IPS-NIHi11 (cell line): ENCODE results near the gene CMSS1.
A peak's percentile ranks its signal among the peaks of the same experiment; 100 is the strongest.

Experiments
- DNase-seq: peaks from one replicate; pipeline ENCODE4 v3.0.0; 2012; ENCODE audit warnings: mixed read lengths, low spot score

CMSS1 gene

DNA sequence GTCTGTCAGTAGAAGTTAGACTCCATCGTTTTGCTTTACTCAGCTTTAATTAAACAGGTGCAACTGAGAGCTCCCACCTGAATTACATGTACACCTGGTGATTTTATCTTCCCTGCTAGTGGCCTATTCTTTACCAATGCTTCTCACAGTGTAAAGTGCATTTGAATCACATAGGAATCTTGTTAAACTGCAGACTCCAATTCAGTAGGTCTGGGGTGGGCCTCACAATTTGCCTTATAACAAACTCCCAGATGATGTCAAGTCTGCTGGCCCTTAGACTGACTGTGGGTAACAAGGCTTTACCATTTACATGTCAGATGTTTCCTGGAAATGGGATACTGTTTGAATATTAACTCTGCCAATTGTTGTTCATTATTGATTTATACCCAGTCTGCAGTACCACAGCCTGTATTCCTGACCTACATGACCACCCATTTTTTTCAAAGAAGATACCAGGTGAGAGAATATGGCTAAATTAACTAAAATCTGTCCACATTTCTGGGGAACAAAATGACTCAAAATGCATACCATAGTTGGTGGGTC lies 37.2 kb downstream of the CMSS1 start:
- no peak for DNase-seq

DNA sequence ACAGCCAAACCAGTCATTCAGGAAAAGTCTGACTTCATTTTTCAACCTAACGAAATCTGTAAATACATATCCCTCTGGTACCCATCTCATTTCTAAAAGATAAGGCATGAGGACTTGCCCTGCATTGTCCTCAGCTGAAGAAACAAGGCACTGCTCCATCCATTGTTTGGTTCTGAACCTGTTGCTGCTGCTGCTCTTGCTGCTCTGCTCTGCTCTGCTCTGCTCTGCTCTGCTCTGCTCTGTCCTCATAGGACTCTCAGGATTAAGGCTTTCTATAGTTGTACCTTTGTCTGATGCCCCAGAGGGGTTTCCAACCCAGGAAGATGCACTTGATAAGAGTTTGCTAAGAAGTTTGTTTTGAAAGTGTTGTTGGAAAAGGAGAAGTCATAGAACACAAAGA lies 38.2 kb downstream of the CMSS1 start:
- DNase-seq = no peak

DNA sequence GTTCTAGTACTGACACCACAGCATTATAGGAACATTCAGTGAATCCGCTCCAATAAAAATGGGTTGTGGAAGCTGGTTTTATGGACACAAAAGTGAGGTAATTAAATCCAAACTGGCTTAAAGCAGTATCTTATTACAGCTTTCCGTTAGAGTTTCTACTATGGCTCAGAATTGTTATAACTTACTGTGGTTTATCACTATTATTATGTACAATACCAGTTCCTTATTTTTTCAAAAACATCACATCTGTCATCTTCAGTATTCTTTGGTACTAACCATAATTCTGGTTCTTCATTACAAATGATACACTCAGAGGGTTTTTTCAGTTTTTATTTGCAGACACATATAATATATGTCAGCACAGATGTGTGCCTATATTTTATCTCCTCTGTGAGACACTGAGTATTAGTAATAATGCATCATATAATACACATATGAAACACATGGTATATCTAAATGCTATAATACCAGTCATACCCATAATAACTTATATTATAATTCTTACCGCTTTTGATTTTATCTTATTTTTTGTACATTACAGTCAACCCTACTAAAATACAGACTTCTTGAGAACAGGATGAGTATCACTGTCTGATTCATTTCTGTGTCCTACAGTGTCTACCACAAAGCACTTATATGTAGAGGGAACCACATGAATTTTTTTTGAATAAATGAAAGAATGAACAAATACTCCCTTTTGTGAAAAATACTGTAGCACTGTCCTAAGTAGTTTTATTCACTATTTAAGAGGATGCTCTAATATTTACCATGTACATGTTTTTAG lies 39.0 kb downstream of the CMSS1 start:
- DNase-seq = no peak

DNA sequence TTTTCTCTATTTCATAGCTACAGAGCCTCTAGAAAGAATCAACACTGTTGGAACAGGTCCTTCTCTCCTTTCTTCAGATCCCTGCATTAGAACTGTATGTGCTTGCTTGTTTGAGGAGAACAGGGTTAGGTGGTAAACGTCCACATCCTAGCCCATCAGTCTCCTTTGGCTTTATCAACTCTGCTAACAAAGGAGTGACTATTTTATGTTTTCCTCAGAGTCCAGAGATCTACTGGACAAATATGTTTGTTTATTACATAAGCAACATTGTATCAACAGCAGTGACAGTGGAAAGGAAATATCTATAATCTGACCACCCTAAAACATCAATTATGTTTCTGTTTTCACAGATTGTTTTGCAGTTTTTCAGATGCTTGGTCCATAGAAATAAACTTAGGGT lies 39.6 kb downstream of the CMSS1 start:
- no peak for DNase-seq

DNA sequence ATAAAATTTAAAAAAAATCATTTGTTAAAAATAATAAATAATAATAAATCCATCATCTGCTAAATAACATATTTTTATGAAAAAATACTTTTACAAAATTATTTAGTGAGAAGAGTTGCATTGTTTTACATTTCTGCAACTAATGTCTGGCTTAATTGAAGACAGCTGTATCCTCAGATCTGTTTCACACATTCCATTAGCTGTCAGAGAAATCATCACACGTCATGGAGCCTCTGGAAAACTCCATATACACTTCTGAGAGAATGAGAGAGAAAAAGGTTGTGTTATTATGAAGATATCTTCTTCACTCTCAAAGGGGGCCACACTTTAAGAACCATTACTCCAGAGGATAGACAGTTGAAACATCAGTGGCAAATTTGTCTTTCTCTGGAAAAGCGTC lies 40.8 kb downstream of the CMSS1 start:
- no peak for DNase-seq

DNA sequence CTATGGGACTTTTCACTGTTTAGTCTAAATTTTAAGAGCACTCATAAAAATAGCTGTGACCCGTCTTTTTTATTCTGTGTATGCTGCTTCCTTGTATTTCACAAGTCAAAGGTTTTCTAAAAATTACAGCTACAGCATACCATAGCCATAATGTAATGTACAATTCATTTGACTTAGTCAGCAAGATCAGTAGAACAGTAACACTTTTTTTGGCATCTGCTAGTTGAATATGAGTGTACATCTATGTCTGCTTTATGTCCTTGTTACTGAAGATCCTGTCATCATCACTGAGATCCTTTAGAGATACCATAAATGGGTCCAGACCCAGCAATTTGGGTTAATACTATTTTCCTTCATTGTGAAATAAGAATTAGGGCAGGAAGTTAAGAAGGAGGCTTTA lies 42.2 kb downstream of the CMSS1 start:
- no peak for DNase-seq

DNA sequence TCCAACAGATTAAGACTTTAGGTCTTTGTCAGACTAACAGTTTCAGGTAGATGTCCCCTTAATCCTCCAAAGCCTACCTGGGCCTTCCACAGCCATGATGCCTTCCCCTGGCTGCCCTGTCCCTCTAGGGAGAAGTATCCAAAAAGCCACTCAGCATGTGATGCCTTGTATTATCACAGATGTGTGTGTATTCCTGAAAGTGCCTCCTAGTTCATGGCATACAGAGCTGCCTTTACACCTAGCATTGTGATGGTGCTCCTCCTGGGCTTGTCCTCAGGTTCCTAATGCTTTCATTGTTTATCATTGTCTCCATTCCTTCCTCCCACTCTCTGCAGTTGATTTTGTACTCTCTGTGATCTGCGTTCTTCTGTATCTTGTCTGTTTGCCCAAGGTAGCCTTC lies 43.6 kb downstream of the CMSS1 start:
- DNase-seq = no peak

DNA sequence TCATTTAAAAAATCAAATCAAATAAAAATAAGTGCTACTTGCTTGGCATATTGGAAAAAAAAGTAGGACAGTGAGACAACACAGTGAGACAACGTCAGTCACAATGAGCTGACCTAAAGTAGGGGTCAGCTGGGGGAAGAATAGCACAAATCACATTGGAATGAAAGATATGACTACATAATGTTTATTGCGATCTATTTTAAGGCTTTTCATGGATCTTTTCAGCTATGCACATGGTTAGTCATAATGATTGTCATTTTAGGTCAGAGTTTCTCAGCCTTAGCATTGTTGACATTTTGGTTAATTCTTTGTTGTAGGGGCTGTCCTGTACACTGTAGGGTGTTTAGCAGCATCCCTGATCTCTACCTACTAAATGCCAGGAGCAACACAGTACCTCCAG lies 44.5 kb downstream of the CMSS1 start:
- DNase-seq = no peak

DNA sequence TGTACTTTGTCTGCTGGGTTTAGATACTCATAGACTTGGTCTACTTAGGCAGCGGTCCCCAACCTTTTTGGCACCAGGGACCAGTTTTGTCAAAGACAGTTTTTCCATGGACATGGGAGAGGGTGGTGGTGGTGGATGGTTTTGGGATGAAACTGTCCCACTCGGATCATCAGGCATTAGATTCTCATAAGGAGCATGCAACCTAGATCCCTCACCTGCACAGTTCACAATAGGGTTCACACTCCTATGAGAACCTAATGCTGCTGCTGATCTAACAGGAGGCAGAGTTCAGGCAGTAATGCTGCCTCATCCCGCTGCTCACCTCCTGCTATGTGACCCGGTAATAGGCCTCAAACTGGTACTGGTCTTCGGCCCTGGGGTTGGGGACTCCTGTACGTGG lies 45.3 kb downstream of the CMSS1 start:
- DNase-seq = no peak

DNA sequence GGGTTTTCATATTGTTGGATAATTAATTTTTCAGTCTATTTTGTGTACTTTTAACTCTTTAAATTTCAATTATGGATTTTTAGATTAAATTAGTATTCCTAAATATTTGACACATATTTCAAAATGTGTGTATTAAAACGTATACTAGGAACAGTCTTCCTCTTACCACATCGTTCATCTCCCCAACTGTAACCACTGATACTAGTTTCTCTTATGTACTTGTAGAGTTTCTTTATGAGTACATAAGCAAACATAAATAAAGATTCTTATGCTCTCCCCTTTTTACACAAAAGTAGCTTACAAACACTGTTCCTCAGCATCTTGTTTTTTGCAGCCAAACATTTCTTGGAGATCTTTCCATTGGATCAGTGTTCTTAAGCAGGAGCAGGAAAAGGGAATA lies 45.9 kb downstream of the CMSS1 start:
- DNase-seq = no peak

DNA sequence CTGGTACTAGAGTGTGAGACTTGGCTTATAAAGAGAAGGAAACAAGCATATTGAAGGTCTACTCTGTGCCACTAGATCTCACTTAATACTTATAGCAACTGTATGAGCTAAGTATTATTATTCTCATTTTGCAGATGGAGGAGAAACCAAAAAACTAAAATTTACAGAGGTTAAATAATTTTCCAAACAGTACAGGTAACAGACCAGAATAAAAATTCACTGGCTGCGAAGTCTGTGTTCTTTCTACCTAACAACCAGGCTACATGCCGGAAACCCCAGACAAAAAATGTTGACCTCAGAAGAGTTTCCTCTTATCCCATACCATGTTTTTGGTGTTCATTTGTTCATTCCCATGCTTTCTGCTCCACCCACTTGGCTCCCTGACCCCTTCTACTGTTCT lies 46.6 kb downstream of the CMSS1 start:
- no peak for DNase-seq

DNA sequence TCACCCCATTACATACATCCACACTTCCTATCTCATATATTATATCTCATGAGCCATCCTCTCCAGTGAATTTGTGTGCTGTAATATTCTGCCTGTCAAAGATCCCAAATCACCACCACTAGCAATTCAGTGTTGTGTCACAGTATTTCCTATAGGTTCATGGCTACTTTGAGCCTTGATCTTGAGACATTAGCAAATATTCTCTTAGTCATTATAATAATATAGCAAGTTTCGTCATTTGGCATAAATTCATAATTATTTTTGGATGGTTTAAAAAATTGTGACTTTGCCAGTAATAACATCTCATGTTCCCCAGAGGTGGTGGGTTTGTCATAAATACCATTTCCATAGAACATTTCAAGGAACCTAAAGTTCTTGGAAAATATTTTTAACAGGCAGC lies 47.7 kb downstream of the CMSS1 start:
- no peak for DNase-seq

DNA sequence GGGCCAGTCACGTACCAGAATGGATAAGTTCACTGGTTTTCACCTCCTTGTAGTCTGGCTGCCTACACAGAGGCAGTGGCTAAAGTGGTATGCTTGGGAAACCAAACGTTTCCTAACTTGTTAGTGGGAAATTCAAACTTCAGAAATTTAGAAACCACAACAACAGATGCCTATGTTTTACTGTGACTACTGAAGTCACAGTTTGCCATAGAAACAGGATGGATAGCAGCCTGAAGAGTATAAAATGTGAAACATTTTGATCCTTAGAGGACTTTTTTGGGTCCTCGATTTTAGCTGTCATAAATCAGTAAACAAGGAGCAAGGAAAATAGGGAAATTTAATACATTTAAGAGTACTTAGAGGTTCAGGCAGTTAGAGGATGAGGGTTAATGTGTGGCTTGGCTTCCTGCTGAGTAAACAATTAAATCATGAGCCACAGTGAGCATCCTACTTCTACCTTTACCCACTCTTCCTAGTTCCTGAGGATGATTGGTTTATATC lies 48.6 kb downstream of the CMSS1 start:
- no peak for DNase-seq

DNA sequence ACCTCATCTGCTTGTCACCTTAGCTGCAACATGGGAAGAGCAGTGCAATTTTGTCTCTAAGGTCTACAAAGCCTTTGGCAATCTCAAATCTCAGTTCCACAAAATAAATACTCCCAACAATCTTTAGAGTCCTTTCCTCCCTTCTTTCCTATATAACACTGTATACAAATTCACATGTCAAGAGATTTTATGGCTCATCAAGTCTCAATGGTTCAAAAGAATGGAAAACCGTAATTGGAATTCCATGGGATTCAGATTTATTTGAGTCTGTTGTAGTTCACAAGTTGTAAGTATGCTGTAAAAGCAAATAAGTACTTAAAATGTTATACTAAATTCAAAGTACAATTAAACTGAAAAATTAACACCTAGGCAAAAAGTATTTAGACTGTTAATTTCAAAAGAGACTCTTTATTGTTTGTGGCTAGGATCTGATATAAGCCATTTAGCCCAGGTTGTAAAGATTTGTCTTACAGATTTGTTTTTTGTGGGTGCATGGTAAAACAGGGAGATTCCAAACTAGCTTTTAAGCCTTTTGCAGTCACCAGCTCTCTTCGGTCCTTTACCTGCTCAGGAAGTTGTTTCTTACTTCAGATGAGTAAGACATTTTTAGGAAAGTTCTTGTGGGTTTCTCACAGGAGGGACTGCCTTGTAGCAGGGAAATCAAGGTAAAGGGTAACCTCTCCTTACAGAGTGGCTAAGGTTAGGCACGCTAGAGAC lies 50.1 kb downstream of the CMSS1 start:
- no peak for DNase-seq

DNA sequence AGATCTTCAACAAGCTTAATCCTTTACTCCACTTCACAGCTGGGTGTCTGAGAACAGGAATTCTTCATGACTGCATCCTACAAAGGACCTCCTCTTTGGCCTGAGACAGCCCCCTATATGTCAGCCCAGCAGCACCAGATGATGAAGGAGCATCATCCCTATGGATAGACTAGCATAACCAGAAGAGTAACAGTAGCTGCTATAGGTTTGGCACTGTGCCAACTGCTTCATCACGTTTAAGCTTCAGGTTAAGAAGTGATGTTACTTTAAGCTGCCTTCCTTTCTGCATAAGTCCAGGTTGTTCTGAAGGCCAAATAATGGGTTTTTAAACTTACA lies 50.6 kb downstream of the CMSS1 start:
- peak; percentile 18 for DNase-seq

DNA sequence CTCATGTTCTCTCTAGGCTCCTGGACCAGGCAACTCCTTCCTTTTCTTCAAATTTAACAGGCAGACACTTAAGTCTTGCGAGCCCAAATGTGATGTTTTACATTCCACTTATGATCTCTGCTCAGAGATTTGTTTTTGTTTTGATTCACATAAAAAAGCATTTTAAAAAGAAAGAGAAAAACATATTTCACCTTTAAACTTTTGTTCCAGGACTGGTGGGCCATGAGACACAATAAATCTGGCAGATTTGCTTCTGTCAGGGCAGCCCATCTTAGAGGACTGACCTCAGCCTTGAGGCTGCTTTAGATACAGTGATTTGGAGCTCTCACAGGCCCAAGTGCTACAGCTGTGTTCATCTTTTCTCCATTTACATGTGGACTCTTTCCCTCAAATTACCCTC lies 52.0 kb downstream of the CMSS1 start:
- DNase-seq = no peak

DNA sequence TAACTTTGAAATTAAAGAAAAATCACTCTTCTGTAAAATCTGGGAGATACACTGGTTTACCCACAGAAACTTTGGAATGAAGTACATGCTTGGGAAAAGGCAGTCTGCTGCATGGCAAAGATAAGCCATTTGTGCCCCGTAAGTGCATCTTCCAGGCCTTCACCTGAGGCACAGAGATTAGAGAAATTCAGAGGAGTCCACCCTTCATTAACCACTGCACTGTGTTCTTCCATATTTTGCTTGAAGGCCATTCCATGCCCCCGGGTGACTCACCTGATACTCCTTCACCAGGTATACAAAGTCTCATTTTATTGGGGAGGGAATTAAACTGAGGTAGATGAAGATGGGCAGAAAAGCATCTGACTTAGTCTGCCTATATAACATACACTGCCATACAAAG lies 53.0 kb downstream of the CMSS1 start:
- no peak for DNase-seq

DNA sequence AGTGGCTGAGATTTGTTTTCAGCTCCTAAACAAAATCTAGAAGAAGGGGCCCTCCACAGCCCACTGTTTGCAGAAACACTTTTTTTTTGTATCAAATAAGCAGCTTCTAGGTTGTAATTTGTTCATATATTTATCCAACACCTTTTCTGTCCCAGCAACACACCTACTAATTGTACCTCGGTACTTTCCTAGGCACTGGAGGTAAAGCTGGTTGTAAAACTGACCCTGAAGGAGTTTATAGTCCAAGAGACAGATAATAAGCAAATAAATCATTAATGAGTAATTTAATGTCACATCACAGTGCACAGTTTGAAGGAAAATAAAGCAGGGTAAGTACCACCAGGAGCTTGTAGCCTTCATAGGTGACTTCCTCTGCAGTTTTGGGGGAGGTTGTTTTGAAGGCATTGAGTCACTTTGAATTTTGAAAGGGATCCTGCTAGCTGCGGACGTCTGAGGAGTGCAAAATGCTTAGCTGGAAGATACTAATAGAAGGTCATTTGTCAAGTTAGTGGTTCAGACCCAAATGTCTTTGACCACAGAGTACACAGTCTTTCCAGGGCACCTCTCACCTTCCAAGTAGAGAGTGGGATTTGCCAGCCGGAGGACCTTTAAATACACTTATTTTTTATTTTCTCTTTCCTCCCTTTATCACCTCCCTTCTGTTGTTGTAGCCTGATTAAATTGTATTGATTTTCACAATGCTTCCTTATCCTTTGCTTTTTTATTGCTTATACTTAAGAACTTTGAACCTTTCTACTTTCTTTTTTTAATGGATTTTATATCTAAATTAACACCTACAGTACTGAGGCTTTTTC lies 53.8 kb downstream of the CMSS1 start:
- DNase-seq = no peak

DNA sequence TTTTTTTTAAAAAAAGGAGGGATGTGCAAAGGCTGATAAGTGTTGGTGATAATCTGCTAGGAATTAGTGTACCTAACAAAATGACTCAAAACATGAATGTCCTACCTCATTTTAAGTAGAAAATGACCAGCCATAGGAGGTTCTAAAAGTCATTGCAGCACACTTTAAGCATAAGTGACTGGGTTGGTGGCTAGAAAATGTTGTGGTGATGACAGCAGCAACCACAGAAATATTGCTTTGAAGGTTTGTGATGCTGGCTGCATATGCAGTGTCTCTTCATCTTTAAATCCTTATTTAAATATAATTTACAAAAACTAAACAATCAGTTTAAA lies 55.2 kb downstream of the CMSS1 start:
- DNase-seq = no peak

DNA sequence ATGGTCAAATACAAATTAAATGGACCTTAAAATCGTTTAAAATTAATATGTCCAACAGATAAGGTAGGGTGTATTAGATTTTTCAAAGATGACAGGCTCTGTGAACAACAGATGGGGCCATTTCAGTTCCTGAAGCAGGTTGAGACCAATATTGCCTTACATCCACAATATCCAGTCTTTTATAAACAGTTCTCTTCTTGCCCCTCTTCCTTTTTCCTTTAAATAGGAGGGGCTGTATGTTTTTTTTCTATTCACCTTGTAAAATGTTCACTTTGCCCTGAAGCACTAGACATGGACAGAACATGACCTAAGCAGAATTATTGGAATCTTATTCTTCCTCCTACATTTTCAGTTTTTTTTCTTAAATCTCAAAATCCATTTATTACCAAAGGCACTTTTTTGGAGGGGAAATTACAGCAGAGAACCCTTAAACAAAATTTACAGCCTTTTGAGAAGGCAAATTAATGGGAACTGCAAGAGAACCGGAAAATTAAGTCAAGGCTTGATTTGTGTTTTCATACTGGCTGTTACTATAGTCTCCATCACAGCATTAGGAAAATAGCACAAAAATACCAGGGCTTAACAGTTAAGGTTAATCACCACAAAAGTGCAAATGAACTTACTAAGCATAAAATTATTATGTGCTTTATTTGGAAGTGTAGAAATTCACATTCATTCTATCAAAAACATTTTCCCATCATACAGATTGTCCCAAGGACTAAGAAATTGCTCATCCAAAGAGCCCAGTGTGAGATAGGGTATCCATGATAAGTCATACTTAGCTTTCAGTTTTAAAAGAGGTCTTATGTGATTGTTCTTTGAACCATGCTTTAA lies 55.8 kb downstream of the CMSS1 start:
- DNase-seq = no peak

DNA sequence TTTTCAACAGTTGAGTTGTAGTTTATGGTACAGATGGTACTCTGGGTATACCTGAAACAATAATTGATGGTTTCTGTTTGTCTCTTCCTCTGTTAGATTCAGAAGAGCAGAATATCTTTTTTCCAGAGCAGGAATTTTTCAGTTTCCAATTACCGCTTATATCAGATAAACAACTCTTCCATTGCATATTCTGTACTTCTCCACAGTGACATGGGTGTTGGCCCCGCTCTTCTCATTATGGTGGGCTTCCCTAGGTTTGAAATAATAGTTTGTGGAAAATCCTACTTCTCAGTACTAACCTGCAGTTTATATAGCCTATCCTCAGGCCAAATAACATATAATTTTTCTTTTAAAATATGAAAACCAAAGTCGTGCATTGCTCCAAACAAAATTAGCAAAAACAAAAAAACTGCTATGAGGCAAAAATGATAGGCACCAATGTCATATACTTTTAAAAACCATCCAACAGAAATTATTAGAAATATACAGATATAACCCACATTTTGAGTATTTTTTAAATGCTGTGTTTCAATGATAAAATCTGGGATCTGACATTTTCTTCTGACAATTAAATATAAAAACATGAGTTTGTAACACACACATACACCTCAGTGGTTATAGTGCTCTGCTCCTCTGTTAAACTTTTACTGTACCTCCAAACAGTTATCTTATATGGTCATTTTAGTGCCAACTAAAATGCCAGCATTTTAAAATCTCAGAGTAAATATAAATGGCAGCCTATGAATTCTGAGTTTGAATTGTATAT lies 56.8 kb downstream of the CMSS1 start:
- DNase-seq = no peak
